Natural killer cell (primary cell): ENCODE measurements around the gene SEPTIN11. TPM values are rescaled to one million over a fixed set of nuclear protein-coding genes. Genes with fewer than 3 reads are reported as not detected.

Experiments used
- ATAC-seq, 3 donors: fragments of 150-1000 bp in 2 of 3; fragments of 200-7000 bp in 1 of 3; cut with Tn5 transposase; 1 replicate in 1 of 3; 2 replicates in 2 of 3; pipeline ENCODE4 v1.10.0; 2021; ENCODE audit warnings: mild to moderate bottlenecking in 2 of 3, moderate library complexity in 2 of 3
- DNase-seq, 2 donors: peaks; one replicate each; pipeline versions ENCODE4 v3.0.0 to v3.0.0-alpha.2; 2013 to 2021; ENCODE audit warnings: mixed read lengths in 1 of 2
- H3K27ac ChIP-seq: one replicate; pipeline ENCODE4 v1.5.1; 2013; ENCODE audit warnings: mild to moderate bottlenecking, low read length
- H3K27me3 ChIP-seq: one replicate; pipeline ENCODE4 v1.6.1; 2013; ENCODE audit warnings: low read length; ENCODE audit not compliant: control insufficient read depth, insufficient read depth
- H3K36me3 ChIP-seq: one replicate; pipeline ENCODE4 v1.6.1; 2013; ENCODE audit warnings: low read length; ENCODE audit not compliant: control insufficient read depth, insufficient read depth
- H3K4me1 ChIP-seq: one replicate; pipeline ENCODE4 v1.6.1; 2013; ENCODE audit warnings: low read length; ENCODE audit not compliant: control insufficient read depth, insufficient read depth
- H3K4me3 ChIP-seq: one replicate; pipeline ENCODE4 v1.5.1; 2013; ENCODE audit warnings: low read length
- H3K9me3 ChIP-seq: one replicate; pipeline ENCODE4 v1.6.1; 2013; ENCODE audit warnings: low read length; ENCODE audit not compliant: control insufficient read depth, insufficient read depth
- H3K27ac Mint-ChIP-seq, 2 donors: one replicate each; pipeline ENCODE4 v1.8.0; 2022; ENCODE audit warnings: mild to moderate bottlenecking in 2 of 2, mixed read lengths in 2 of 2, moderate library complexity in 1 of 2
- H3K27me3 Mint-ChIP-seq, 2 donors: one replicate each; pipeline ENCODE4 v1.8.0; 2022; ENCODE audit warnings: low read depth in 2 of 2, mixed read lengths in 2 of 2
- H3K36me3 Mint-ChIP-seq: one replicate; pipeline ENCODE4 v1.8.0; 2022; ENCODE audit warnings: mixed read lengths
- H3K4me1 Mint-ChIP-seq, 2 donors: one replicate each; pipeline ENCODE4 v1.8.0; 2022; ENCODE audit warnings: mixed read lengths in 2 of 2
- H3K4me3 Mint-ChIP-seq: one replicate; pipeline ENCODE4 v1.8.0; 2022; ENCODE audit warnings: mild to moderate bottlenecking, moderate library complexity, mixed read lengths
- H3K9me3 Mint-ChIP-seq, 2 donors: one replicate each; pipeline ENCODE4 v1.8.0; 2022; ENCODE audit warnings: mixed read lengths in 2 of 2
- WGBS: methylation state at CpG from one replicate; pipeline ENCODE4 v1.1.7; 2013; ENCODE audit warnings: missing lambda C conversion rate; ENCODE audit not compliant: insufficient coverage; 5-methylcytosine and 5-hydroxymethylcytosine counted together
- intact Hi-C: fragments of 100-400 bp; cut with micrococcal nuclease; formaldehyde crosslinking; loops from one replicate; pipeline ENCODE4 v1.14.2; 2022
- total RNA-seq, 4 donors: library from RNA; stranded (reverse); fragments of 120-200 nt in 1 of 4; gene quantifications; one replicate each; pipeline versions ENCODE4 v1.2.3 to v1.2.4, GENCODE V29; 2013 to 2022
- TF ChIP-seq, protein P1 (sequence below): fragments of 200-600 bp; IDR thresholded peaks from one replicate; pipeline ENCODE4 v1.8.0; 2022; ENCODE audit warnings: antibody characterized with exemption

The SEPTIN11 gene
- total RNA-seq, 3 donors from 2014 or later (not counting 1 experiment from before 2014, with no cell fraction given), result 38.6 to 52.8 (median 46.2) TPM

DNA sequence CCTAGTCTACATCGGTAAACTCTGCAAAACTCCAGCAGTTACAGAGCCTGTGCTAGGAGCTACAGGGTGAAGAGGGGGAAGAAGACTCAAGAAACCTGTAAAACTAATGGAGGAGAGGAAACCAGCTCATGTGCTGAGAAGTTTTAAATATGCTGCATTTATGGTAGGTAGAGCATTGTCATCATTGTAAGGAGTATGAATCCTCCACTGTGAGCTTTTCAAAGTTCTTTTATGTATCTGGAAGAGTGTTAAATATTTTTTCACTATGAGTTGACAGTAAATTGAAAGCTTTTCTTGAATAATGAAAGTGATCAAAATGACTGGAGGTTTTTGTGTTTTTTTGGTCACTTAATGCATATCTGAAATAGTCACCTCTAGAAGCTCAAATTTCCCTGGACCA is 46.2 kb downstream of the SEPTIN11 start:
- TF ChIP-seq, protein P1, sequence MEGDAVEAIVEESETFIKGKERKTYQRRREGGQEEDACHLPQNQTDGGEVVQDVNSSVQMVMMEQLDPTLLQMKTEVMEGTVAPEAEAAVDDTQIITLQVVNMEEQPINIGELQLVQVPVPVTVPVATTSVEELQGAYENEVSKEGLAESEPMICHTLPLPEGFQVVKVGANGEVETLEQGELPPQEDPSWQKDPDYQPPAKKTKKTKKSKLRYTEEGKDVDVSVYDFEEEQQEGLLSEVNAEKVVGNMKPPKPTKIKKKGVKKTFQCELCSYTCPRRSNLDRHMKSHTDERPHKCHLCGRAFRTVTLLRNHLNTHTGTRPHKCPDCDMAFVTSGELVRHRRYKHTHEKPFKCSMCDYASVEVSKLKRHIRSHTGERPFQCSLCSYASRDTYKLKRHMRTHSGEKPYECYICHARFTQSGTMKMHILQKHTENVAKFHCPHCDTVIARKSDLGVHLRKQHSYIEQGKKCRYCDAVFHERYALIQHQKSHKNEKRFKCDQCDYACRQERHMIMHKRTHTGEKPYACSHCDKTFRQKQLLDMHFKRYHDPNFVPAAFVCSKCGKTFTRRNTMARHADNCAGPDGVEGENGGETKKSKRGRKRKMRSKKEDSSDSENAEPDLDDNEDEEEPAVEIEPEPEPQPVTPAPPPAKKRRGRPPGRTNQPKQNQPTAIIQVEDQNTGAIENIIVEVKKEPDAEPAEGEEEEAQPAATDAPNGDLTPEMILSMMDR, result no peak
- Histone ChIP-seq H3K27ac (no peak overlapping the region), H3K36me3 (peaks cover 8% of the 10 kb centered on the region), H3K4me3 (no peak overlapping the region), H3K4me1 (peaks cover 12% of the 10 kb centered on the region), H3K27me3 (no peaks in the 10 kb centered on the region), H3K9me3 (no peaks in the 10 kb centered on the region)
- peaks cover 24 to 28% of the 10 kb centered on the region in 2 donors for H3K4me1 Mint-ChIP-seq
- no peak overlapping the region for H3K27ac Mint-ChIP-seq
- ATAC-seq, result no peak
- no peaks in the 10 kb centered on the region for H3K9me3 Mint-ChIP-seq
- H3K36me3 Mint-ChIP-seq, result no peaks in the 10 kb centered on the region
- no peak overlapping the region for H3K4me3 Mint-ChIP-seq
- 100% methylated on average over 1 of the region's 1 CpG for WGBS
- no peaks in the 10 kb centered on the region for H3K27me3 Mint-ChIP-seq
- intact Hi-C loops, result no loop called here
- DNase-seq, result no peak

DNA sequence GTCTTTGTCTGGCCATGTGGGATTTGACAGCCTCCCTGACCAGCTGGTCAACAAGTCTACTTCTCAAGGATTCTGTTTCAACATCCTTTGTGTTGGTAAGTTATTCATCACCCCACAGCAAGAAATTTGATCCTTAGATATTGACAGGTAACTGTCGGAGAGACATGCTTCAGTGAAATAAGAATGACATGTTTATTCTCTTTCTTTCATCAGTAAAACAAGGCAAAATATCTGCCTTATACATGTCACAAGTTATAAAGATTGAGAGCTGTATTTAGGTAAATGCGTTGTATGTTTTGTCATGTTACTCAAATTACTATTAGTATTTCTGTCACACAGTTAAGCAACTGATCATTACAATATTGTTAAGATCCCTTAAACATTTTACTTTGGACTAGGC is 46.9 kb downstream of the SEPTIN11 start:
- DNase-seq, result no peak
- Histone ChIP-seq H3K27me3 (no peaks in the 10 kb centered on the region), H3K27ac (no peak overlapping the region), H3K4me1 (peaks cover 11% of the 10 kb centered on the region), H3K9me3 (no peaks in the 10 kb centered on the region), H3K36me3 (peaks cover 8% of the 10 kb centered on the region), H3K4me3 (no peak overlapping the region)
- Mint-ChIP-seq H3K27me3 (no peaks in the 10 kb centered on the region), H3K9me3 (no peaks in the 10 kb centered on the region), H3K4me1 (peaks cover 17 to 23% of the 10 kb centered on the region in 2 donors), H3K4me3 (no peak overlapping the region), H3K36me3 (no peaks in the 10 kb centered on the region), H3K27ac (no peak overlapping the region)
- no CpG with 5 or more reads among the region's 2 CpGs for WGBS
- no peak for ATAC-seq
- TF ChIP-seq, protein P1, result no peak
- intact Hi-C loops, result no loop called here

DNA sequence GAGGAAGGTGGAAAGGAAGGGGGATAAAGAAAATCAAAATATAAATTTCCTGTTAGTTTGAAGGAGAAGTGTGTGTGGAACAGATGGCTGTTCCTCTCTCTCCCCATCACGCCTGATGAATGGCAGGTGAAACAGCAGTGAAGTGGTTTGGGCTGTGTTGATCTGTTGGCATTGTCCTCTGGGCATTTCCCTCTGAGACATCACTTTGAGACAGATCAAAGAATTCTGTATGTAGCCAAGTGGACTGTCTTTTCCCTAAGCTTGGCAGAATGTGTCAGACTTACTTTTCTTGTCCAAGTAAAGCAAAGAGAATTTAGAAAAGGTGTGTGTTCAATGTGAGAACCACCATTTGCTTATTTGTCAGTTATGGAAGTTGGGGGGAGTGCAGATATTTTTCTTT is 47.5 kb downstream of the SEPTIN11 start:
- no peak for ATAC-seq
- Histone ChIP-seq H3K9me3 (no peaks in the 10 kb centered on the region), H3K4me3 (no peak overlapping the region), H3K4me1 (peaks cover 11% of the 10 kb centered on the region), H3K27ac (no peak overlapping the region), H3K27me3 (no peaks in the 10 kb centered on the region), H3K36me3 (peaks cover 10% of the 10 kb centered on the region)
- no peaks in the 10 kb centered on the region for H3K27me3 Mint-ChIP-seq
- TF ChIP-seq, protein P1, result no peak
- no peak overlapping the region for H3K4me3 Mint-ChIP-seq
- no peak overlapping the region for H3K27ac Mint-ChIP-seq
- intact Hi-C loops, result no loop called here
- no peaks in the 10 kb centered on the region for H3K9me3 Mint-ChIP-seq
- H3K4me1 Mint-ChIP-seq, result peaks cover 16 to 23% of the 10 kb centered on the region in 2 donors
- H3K36me3 Mint-ChIP-seq, result no peaks in the 10 kb centered on the region
- 100% methylated on average over 1 of the region's 1 CpG for WGBS
- no peak for DNase-seq

DNA sequence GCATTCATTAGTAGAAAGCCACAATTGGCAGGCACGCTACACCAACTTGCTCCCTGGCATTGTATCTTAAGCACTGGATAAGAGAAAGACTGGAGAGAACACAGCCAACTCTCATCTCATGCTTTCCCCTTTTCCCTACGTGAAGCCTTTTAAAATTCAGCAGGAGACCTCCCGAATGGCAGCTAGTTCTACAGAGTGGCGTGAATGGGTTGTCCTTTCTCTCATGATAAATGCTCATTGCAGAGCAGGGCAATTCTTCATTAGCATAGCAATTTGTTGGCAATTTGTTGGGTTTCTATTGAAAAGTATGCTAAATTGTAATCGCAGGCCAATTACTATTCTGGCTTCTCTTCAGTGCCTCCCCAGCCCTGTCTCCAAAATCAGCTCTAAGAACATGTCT is 48.0 kb downstream of the SEPTIN11 start:
- intact Hi-C loops, result no loop called here
- Mint-ChIP-seq H3K4me1 (peaks cover 13 to 22% of the 10 kb centered on the region in 2 donors), H3K9me3 (no peaks in the 10 kb centered on the region)

More for the DNA sequence above, 48.0 kb downstream of the SEPTIN11 start:
- Mint-ChIP-seq H3K27me3 (no peaks in the 10 kb centered on the region), H3K27ac (no peak overlapping the region), H3K4me3 (no peak overlapping the region), H3K36me3 (no peaks in the 10 kb centered on the region)
- ATAC-seq (no peak), DNase-seq (no peak)
- Histone ChIP-seq H3K36me3 (peaks cover 10% of the 10 kb centered on the region), H3K9me3 (no peaks in the 10 kb centered on the region), H3K27ac (no peak overlapping the region), H3K4me1 (peaks cover 11% of the 10 kb centered on the region), H3K4me3 (no peak overlapping the region), H3K27me3 (no peaks in the 10 kb centered on the region)
- 99% methylated on average over 5 of the region's 5 CpGs for WGBS
- TF ChIP-seq, protein P1, result no peak
